BJ (cell line): ENCODE measurements around the gene LRFN2. TPM values are rescaled to one million over a fixed set of nuclear protein-coding genes. Genes with fewer than 3 reads are reported as not detected.

Experiments used
- CTCF ChIA-PET: fragments of 350-600 bp; formaldehyde crosslinking; extraction: SDS; loops from one replicate; lab custom pipeline; 2021; ENCODE audit warnings: antibody characterized with exemption, inconsistent platforms; lab: Yijun Ruan, JAX
- POLR2A ChIA-PET: fragments of 300-600 bp; sonication (Branson Sonifier 250); formaldehyde crosslinking; extraction: SDS; loops from one replicate; lab custom pipeline; 2021; ENCODE audit warnings: antibody characterized with exemption; lab: Charles Lee
- DNase-seq: peaks from one replicate; pipeline ENCODE4 v3.0.0-alpha.2; 2011; ENCODE audit warnings: low read depth
- H3K27me3 ChIP-seq: 2 replicates; pipeline ENCODE4 v1.6.0; 2011; ENCODE audit warnings: low read length; ENCODE audit not compliant: control insufficient read depth, insufficient read depth
- H3K36me3 ChIP-seq: 2 replicates; pipeline ENCODE4 v1.5.1; 2011; ENCODE audit warnings: low read length; ENCODE audit not compliant: control insufficient read depth, insufficient read depth
- H3K4me3 ChIP-seq: 2 replicates; pipeline ENCODE4 v1.5.1; 2011; ENCODE audit warnings: low read depth, mild to moderate bottlenecking, control low read depth, low read length
- polyA plus RNA-seq: library from polyadenylated mRNA; depleted of rRNA; stranded (reverse); fragments of >200 nt; gene quantifications from 2 replicates; pipeline ENCODE4 v1.2.3, GENCODE V29; 2011
- TF ChIP-seq, protein P1 (sequence below): IDR thresholded peaks from 2 replicates; pipeline ENCODE4 v1.5.1; 2011; ENCODE audit warnings: low read depth, mild to moderate bottlenecking, control low read depth, inconsistent platforms, low read length, moderate library complexity; ENCODE audit not compliant: insufficient read depth

Gene LRFN2
- polyA plus RNA-seq, 1 experiment = not detected

GRCh38 chr6:40455686-40456389 is 131.3 kb downstream of the LRFN2 start:
- no peaks in the 10 kb centered on the region for H3K27me3 ChIP-seq
- no peak overlapping the region for H3K4me3 ChIP-seq
- no peaks in the 10 kb centered on the region for H3K36me3 ChIP-seq
- ChIA-PET POLR2A (no interaction called here), CTCF (no interaction called here)
- no peak for DNase-seq
- TF ChIP-seq, protein P1, sequence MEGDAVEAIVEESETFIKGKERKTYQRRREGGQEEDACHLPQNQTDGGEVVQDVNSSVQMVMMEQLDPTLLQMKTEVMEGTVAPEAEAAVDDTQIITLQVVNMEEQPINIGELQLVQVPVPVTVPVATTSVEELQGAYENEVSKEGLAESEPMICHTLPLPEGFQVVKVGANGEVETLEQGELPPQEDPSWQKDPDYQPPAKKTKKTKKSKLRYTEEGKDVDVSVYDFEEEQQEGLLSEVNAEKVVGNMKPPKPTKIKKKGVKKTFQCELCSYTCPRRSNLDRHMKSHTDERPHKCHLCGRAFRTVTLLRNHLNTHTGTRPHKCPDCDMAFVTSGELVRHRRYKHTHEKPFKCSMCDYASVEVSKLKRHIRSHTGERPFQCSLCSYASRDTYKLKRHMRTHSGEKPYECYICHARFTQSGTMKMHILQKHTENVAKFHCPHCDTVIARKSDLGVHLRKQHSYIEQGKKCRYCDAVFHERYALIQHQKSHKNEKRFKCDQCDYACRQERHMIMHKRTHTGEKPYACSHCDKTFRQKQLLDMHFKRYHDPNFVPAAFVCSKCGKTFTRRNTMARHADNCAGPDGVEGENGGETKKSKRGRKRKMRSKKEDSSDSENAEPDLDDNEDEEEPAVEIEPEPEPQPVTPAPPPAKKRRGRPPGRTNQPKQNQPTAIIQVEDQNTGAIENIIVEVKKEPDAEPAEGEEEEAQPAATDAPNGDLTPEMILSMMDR = no peak

DNA sequence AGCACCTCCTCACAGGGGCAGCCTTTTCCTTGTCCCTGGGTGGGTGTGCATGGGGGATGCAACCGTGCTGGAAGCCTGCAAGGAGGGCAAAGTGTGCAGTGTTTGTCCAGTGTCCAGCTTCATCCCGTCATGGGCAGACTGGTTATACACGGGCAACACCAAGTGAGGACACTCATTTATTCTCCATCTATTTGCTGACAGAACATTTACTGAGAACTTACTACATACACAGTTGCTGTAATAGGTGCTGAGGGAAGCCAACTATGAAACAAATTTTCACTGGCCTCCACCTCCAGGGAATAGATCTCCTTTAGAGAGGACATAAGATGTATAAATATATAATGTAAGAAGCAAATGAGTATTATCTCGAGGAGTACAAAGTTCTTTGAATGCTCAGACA is 136.7 kb downstream of the LRFN2 start:
- ChIA-PET CTCF (no interaction called here), POLR2A (no interaction called here)
- H3K4me3 ChIP-seq = no peak overlapping the region
- no peak for DNase-seq
- TF ChIP-seq, protein P1 = no peak
- H3K36me3 ChIP-seq = no peaks in the 10 kb centered on the region
- peaks cover 2% of the 10 kb centered on the region; the same call in 1 of the 2 replicates for H3K27me3 ChIP-seq

GRCh38 chr6:40444811-40445210 is 142.4 kb downstream of the LRFN2 start:
- ChIA-PET POLR2A (no interaction called here), CTCF (no interaction called here)
- H3K36me3 ChIP-seq = no peaks in the 10 kb centered on the region
- no peak for DNase-seq
- TF ChIP-seq, protein P1 = no peak
- peaks cover 2% of the 10 kb centered on the region; the same call in 1 of the 2 replicates for H3K27me3 ChIP-seq
- no peak overlapping the region for H3K4me3 ChIP-seq

GRCh38 chr6:40444312-40444711 is 142.9 kb downstream of the LRFN2 start:
- no peak for DNase-seq
- TF ChIP-seq, protein P1 = no peak
- Histone ChIP-seq H3K4me3 (no peak overlapping the region), H3K36me3 (no peaks in the 10 kb centered on the region), H3K27me3 (peaks cover 2% of the 10 kb centered on the region; the same call in 1 of the 2 replicates)
- POLR2A ChIA-PET = no interaction called here
- CTCF ChIA-PET = no interaction called here

DNA sequence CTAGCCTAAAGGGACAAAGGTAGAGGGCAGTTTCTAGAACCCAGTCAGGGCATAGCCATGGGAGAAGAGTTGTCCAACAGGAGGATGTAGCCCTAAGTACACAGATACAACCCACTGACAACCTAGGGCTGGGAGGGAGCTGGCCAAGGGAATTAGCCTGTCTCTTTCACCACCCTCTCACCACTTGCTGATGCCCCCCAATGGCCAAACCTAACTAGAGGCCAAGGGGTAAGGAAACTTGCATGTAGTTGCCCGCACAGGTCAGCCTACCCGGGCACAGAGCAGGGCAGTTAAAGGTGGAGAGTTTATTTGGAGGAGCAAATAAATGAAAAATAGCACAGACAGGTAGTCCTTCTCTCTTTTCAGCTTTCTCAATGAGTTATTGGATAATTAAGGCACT is 143.3 kb downstream of the LRFN2 start:
- ChIA-PET POLR2A (interaction anchor here (0.6 kb wide), 1 partner anchor 23 kb away, joined by 3 read pairs; no protein-coding TSS in a partner anchor), CTCF (interaction anchor here (0.7 kb wide), 1 partner anchor 14 kb away, joined by 3 read pairs; no protein-coding TSS in a partner anchor)
- Histone ChIP-seq H3K36me3 (no peaks in the 10 kb centered on the region), H3K27me3 (peaks cover 2% of the 10 kb centered on the region; the same call in 1 of the 2 replicates), H3K4me3 (no peak overlapping the region)
- DNase-seq = no peak
- TF ChIP-seq, protein P1 = no peak
